Left cardiac atrium (tissue), 4 donors: ENCODE data around the gene TRPT1. TPM values are rescaled to one million over a fixed set of nuclear protein-coding genes. Genes with fewer than 3 reads are reported as not detected.

Experiments used
- ATAC-seq, 2 donors: fragments of 200-7000 bp; cut with Tn5 transposase; one replicate each; pipeline ENCODE4 v1.9.1; 2020; ENCODE audit warnings: mild to moderate bottlenecking in 2 of 2, moderate library complexity in 2 of 2
- DNase-seq: peaks from one replicate; pipeline ENCODE4 v3.0.0-alpha.2; 2020
- intact Hi-C, 2 donors: fragments of 100-400 bp; cut with DNase I; formaldehyde crosslinking; loops; one replicate each; pipeline versions ENCODE4 v1.14.1 to v1.15.1; 2022 to 2023
- total RNA-seq, 2 donors: library from RNA; stranded (reverse); fragmentation: NEBNext Ultra II Directional; extraction: Animal tissue kit (Norgen Biotek cat#: 25700); gene quantifications; one replicate each; pipeline ENCODE4 v1.2.1, GENCODE V29; 2021
- donor health status: DM: no; HTN: yes; CAD: no.
- donor health status: DM: no; HTN: yes; CAD: no; lungs with severe emphysema.
- donor health status: DM: yes; HTN: yes; CAD: no.
- donor health status: Dilated cardiomyopathy.

The TRPT1 gene
- total RNA-seq, 2 donors from 2014 or later = 59.6 to 61.2 TPM

GRCh38 chr11:64220271-64220670 is 5.7 kb downstream of the TRPT1 start:
- DNase-seq (no peak), ATAC-seq (no peak)
- intact Hi-C loops = no loop called here

GRCh38 chr11:64219755-64220154 is 6.2 kb downstream of the TRPT1 start:
- ATAC-seq = no peak
- intact Hi-C loops = no loop called here
- no peak for DNase-seq

- ATAC-seq (no peak), DNase-seq (no peak)
Observed at GRCh38 chr11:64219354-64219684, 6.7 kb downstream of the TRPT1 start.

GRCh38 chr11:64218628-64219353 is 7.2 kb downstream of the TRPT1 start:
- intact Hi-C loops = no loop called here
- no peak for ATAC-seq
- DNase-seq = no peak

More at GRCh38 chr11:64219354-64219684, 6.7 kb downstream of the TRPT1 start:
- intact Hi-C loops = no loop called here

- intact Hi-C loops = no loop called here
Observed at GRCh38 chr11:64216879-64217278, 9.1 kb downstream of the TRPT1 start.

GRCh38 chr11:64211181-64211872 is 14.7 kb downstream of the TRPT1 start:
- DNase-seq (no peak), ATAC-seq (no peak)
- intact Hi-C loops = no loop called here

More at GRCh38 chr11:64216879-64217278, 9.1 kb downstream of the TRPT1 start:
- ATAC-seq (no peak), DNase-seq (no peak)

- DNase-seq = no peak
- intact Hi-C loops = no loop called here
- ATAC-seq = no peak
Observed at GRCh38 chr11:64210301-64211020, 15.5 kb downstream of the TRPT1 start.

- DNase-seq = no peak
- intact Hi-C loops = loop anchor here in 1 of 2 donors (10.0 kb wide), 1 partner anchor 95 kb away; the partner anchor contains the start of genes CATSPERZ and ESRRA
Observed at GRCh38 chr11:64209563-64209843, 16.5 kb downstream of the TRPT1 start.

GRCh38 chr11:64208796-64209562 is 17.0 kb downstream of the TRPT1 start:
- DNase-seq (no peak), ATAC-seq (no peak)
- intact Hi-C loops = loop anchor here in 1 of 2 donors (10.0 kb wide), 1 partner anchor 96 kb away; the partner anchor contains the start of genes CATSPERZ and ESRRA

More at GRCh38 chr11:64209563-64209843, 16.5 kb downstream of the TRPT1 start:
- no peak for ATAC-seq

GRCh38 chr11:64208086-64208795 is 17.7 kb downstream of the TRPT1 start:
- DNase-seq (no peak), ATAC-seq (peak in 1 of 2 donors; percentile 2)
- intact Hi-C loops = loop anchor here in 1 of 2 donors (10.0 kb wide), 1 partner anchor 97 kb away; the partner anchor contains the start of genes CATSPERZ and ESRRA

GRCh38 chr11:64207256-64208085 is 18.5 kb downstream of the TRPT1 start:
- ATAC-seq (peak; percentile 63 to 67), DNase-seq (peak; percentile 81)
- intact Hi-C loops = loop anchor here in 1 of 2 donors (10.0 kb wide), 1 partner anchor 97 kb away; the partner anchor contains the start of genes CATSPERZ and ESRRA

- DNase-seq (peak; percentile 81), ATAC-seq (peak; percentile 45 to 54)
- intact Hi-C loops = loop anchor here in 1 of 2 donors (10.0 kb wide), 1 partner anchor 98 kb away; the partner anchor contains the start of genes CATSPERZ and ESRRA
Observed at GRCh38 chr11:64206457-64207255, 19.3 kb downstream of the TRPT1 start, which contains the start of gene FERMT3. Gene FERMT3 (plus strand): TSS chr11:64206721. CDS start chr11:64207365, 644 bp downstream.

- DNase-seq = peak; percentile 89
- intact Hi-C loops = loop anchor here (5.0 to 10.0 kb wide), 2 partner anchors 98 to 100 kb away; partner anchors contain the start of genes CATSPERZ (in 2 of the 2) and ESRRA (in 1 of the 2)
- ATAC-seq = peak; percentile 41 to 70
Observed at GRCh38 chr11:64204464-64204989, 21.5 kb downstream of the TRPT1 start.

- no peak for DNase-seq
- intact Hi-C loops = loop anchor here (5.0 to 10.0 kb wide), 2 partner anchors 98 to 101 kb away; partner anchors contain the start of genes CATSPERZ (in 2 of the 2) and ESRRA (in 1 of the 2)
- no peak for ATAC-seq
Observed at GRCh38 chr11:64204080-64204440, 21.9 kb downstream of the TRPT1 start.

GRCh38 chr11:64203421-64204079 is 22.4 kb downstream of the TRPT1 start:
- no peak for ATAC-seq
- DNase-seq = no peak
- intact Hi-C loops = loop anchor here (5.0 to 10.0 kb wide), 2 partner anchors 99 to 101 kb away; partner anchors contain the start of genes CATSPERZ (in 2 of the 2) and ESRRA (in 1 of the 2)
